PFSK-1 (cell line): ENCODE measurements around the gene RAD54L2.

Experiments
- FOXP2 ChIP-seq: optimal IDR thresholded peaks from 2 replicates; pipeline ENCODE3; 2011; ENCODE audit warnings: borderline replicate concordance, control low read depth, inconsistent platforms; ENCODE audit not compliant: insufficient read depth; ENCODE audit errors: extremely low read length, extremely low read depth
- POLR2AphosphoS5 ChIP-seq: IDR thresholded peaks from 2 replicates; pipeline ENCODE4 v1.6.1; 2012; ENCODE audit warnings: low read depth, mild to moderate bottlenecking, control low read depth, low read length, moderate library complexity
- REST ChIP-seq, 2 experiments: IDR thresholded peaks; 2 replicates each; pipeline versions ENCODE4 v1.6.1 to v1.8.0; 2011 to 2012; ENCODE audit warnings: low read depth in 2 of 2, low read length in 2 of 2, control low read depth in 1 of 2, inconsistent platforms in 1 of 2, mild to moderate bottlenecking in 1 of 2, moderate library complexity in 1 of 2; ENCODE audit not compliant: insufficient read depth in 1 of 2
- TAF1 ChIP-seq: IDR thresholded peaks from 2 replicates; pipeline ENCODE4 v1.6.1; 2012; ENCODE audit warnings: low read length, control low read depth, borderline replicate concordance; ENCODE audit not compliant: insufficient read depth

GRCh38 chr3:51500632-51501131 lies 37.8 kb upstream of the RAD54L2 start:
- TF ChIP-seq TAF1 (no peak), REST (IDR thresholded peaks at IDR 0.05; ENCODE audit: insufficient read depth in 1 of 2, low read depth in 2 of 2, low read length in 2 of 2) (no peak), FOXP2 (no peak), POLR2AphosphoS5 (no peak)
